Stimulated activated memory B cell treated with anti-CD40 and anti-IgM and Interleukin-4, amounts not matched to agents 10 μg/mL and 1 μg/mL and 100 μg/mL, for 72 hours (primary cell): ENCODE results near the gene ZNF462.

Source experiments
- ATAC-seq: fragments of 150-1000 bp; cut with Tn5 transposase; 2 replicates; pipeline ENCODE4 v1.10.0; 2021
- H3K27ac Mint-ChIP-seq: one replicate; pipeline ENCODE4 v1.8.0; 2022; ENCODE audit warnings: mild to moderate bottlenecking, mixed read lengths
- H3K27me3 Mint-ChIP-seq: one replicate; pipeline ENCODE4 v1.8.0; 2022; ENCODE audit warnings: mixed read lengths
- H3K36me3 Mint-ChIP-seq: one replicate; pipeline ENCODE4 v1.8.0; 2022; ENCODE audit warnings: mixed read lengths
- H3K4me1 Mint-ChIP-seq: one replicate; pipeline ENCODE4 v1.8.0; 2022; ENCODE audit warnings: mixed read lengths
- H3K4me3 Mint-ChIP-seq: one replicate; pipeline ENCODE4 v1.8.0; 2022; ENCODE audit warnings: mild to moderate bottlenecking, moderate library complexity, mixed read lengths
- H3K9me3 Mint-ChIP-seq: one replicate; pipeline ENCODE4 v1.8.0; 2022; ENCODE audit warnings: mixed read lengths

ZNF462 gene

DNA sequence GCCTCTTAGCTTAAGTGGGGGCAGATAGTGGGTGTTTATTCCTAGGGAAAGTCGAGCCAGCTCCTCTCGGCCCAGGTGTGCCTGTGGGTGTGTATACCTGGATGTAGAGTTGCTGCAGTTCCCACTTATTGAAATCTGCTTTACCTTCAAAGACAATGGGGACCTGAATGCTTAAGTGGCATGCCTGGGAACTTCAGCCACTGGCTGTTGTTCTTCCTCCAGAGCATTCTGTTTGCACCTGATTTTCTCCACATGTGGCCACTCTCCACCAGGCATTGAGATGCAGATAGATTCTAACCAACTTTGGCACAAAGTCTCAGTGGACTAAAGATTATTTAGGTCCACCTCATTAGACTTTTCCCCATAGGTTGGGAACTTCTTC lies 186.8 kb downstream of the ZNF462 start:
- no peaks in the 10 kb centered on the region for H3K36me3 Mint-ChIP-seq
- ATAC-seq, result no peak
- no peak overlapping the region for H3K4me3 Mint-ChIP-seq
- H3K4me1 Mint-ChIP-seq, result peaks cover 11% of the 10 kb centered on the region
- peaks cover 17% of the 10 kb centered on the region for H3K27me3 Mint-ChIP-seq
- no peak overlapping the region for H3K27ac Mint-ChIP-seq
- no peaks in the 10 kb centered on the region for H3K9me3 Mint-ChIP-seq

- ATAC-seq, result no peak
- Mint-ChIP-seq H3K36me3 (no peaks in the 10 kb centered on the region), H3K9me3 (no peaks in the 10 kb centered on the region), H3K27ac (no peak overlapping the region), H3K4me3 (no peak overlapping the region), H3K27me3 (peaks cover 26% of the 10 kb centered on the region), H3K4me1 (peaks cover 7% of the 10 kb centered on the region)
Measured at GRCh38 chr9:107051392-107051791, 188.4 kb downstream of the ZNF462 start.

GRCh38 chr9:107054146-107054545 lies 191.2 kb downstream of the ZNF462 start:
- Mint-ChIP-seq H3K4me1 (no peaks in the 10 kb centered on the region), H3K4me3 (no peak overlapping the region), H3K36me3 (no peaks in the 10 kb centered on the region), H3K27me3 (peaks cover 9% of the 10 kb centered on the region), H3K27ac (no peak overlapping the region), H3K9me3 (no peaks in the 10 kb centered on the region)
- no peak for ATAC-seq

DNA sequence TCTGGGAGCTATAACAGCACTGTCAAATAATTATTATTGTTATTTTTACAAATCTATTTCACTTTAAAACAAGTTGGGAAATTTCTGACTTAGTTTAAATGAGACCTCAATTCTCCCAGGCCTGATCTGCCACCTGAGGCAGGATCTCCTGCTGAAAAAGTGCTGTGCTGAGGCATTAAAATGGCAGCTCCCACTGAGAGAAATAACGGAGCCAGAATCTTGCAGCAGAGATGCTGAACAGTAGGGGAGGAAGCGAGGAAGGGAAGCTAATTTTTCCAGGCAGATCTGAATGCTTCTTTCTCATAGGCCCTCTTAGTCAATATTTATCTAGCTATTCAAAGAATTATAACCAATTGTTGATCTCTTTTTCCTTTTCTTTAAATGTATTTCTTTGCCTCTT lies 196.3 kb downstream of the ZNF462 start:
- H3K9me3 Mint-ChIP-seq, result no peaks in the 10 kb centered on the region
- no peaks in the 10 kb centered on the region for H3K36me3 Mint-ChIP-seq
- H3K27ac Mint-ChIP-seq, result no peak overlapping the region
- H3K4me1 Mint-ChIP-seq, result peaks cover 6% of the 10 kb centered on the region
- ATAC-seq, result no peak
- no peak overlapping the region for H3K4me3 Mint-ChIP-seq
- H3K27me3 Mint-ChIP-seq, result peaks cover 9% of the 10 kb centered on the region

DNA sequence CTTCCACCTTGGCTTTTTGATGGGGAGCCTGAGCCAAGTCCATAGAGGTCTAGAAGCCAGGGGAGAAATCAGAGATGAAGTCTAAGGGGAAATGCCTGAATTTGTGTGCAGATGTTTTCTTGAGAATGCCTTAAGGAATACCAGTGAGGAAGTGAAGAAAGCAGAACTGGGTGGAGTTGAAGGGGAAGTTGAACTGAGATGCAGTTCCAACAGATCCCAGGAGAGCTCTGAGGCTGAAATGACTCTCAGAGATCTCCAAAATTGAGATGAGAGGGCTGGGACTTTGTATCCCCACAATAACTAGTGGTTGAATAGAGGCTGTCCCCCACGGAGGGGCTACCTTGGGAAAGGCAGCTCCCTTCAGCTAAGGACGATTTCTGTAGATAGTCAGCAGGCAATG lies 197.1 kb downstream of the ZNF462 start:
- H3K36me3 Mint-ChIP-seq, result no peaks in the 10 kb centered on the region
- no peak overlapping the region for H3K4me3 Mint-ChIP-seq
- H3K27ac Mint-ChIP-seq, result no peak overlapping the region
- H3K27me3 Mint-ChIP-seq, result peaks cover 9% of the 10 kb centered on the region
- peaks cover 6% of the 10 kb centered on the region for H3K4me1 Mint-ChIP-seq
- no peaks in the 10 kb centered on the region for H3K9me3 Mint-ChIP-seq
- no peak for ATAC-seq
